Neural cell (in vitro differentiated cells): ENCODE data around the gene NPFF. TPM values are rescaled to one million over a fixed set of nuclear protein-coding genes. Genes with fewer than 3 reads are reported as not detected.

ENCODE experiments used
- H2AFZ ChIP-seq: fragments of 200-600, 300-800 bp; sonication (generic), shearing (Covaris generic); 2 replicates; pipeline ENCODE4 v1.6.0; 2014; ENCODE audit warnings: low read depth, mild to moderate bottlenecking, antibody characterized with exemption, low read length, moderate library complexity
- H3F3A ChIP-seq: fragments of 200-600 bp; shearing (Covaris generic); 2 replicates; pipeline ENCODE4 v1.6.1; 2016; ENCODE audit warnings: mild to moderate bottlenecking, moderate library complexity, mixed read lengths, antibody characterized with exemption, low read length; ENCODE audit not compliant: insufficient read depth, poor library complexity, severe bottlenecking
- H3K27ac ChIP-seq: fragments of 200-600, 300-800 bp; sonication (generic), shearing (Covaris generic); 2 replicates; pipeline ENCODE4 v1.5.1; 2014; ENCODE audit warnings: mild to moderate bottlenecking, low read length, moderate library complexity
- H3K27me3 ChIP-seq: fragments of 300-800, 200-600 bp; sonication (generic), shearing (Covaris generic); 2 replicates; pipeline ENCODE4 v1.6.0; 2014; ENCODE audit warnings: mild to moderate bottlenecking, low read depth, low read length, moderate library complexity; ENCODE audit not compliant: insufficient read depth
- H3K36me3 ChIP-seq: fragments of 300-800, 200-600 bp; sonication (generic), shearing (Covaris generic); 2 replicates; pipeline ENCODE4 v1.5.1; 2014; ENCODE audit warnings: mild to moderate bottlenecking, antibody characterized with exemption, low read length, moderate library complexity; ENCODE audit not compliant: insufficient read depth
- H3K4me2 ChIP-seq: fragments of 300-800, 200-600 bp; sonication (generic), shearing (Covaris generic); 2 replicates; pipeline ENCODE4 v1.6.0; 2014; ENCODE audit warnings: mild to moderate bottlenecking, low read length
- H3K4me3 ChIP-seq: fragments of 300-800, 200-600 bp; sonication (generic), shearing (Covaris generic); 2 replicates; pipeline ENCODE4 v1.5.1; 2014; ENCODE audit warnings: mild to moderate bottlenecking, low read length, moderate library complexity
- H3K79me2 ChIP-seq: fragments of 200-600 bp; shearing (Covaris generic); replicated peaks from 2 replicates; pipeline ENCODE4 v1.6.0; 2014; ENCODE audit warnings: mild to moderate bottlenecking, low read length, moderate library complexity; ENCODE audit not compliant: insufficient read depth
- H3K9ac ChIP-seq: fragments of 300-800, 200-600 bp; sonication (generic), shearing (Covaris generic); 2 replicates; pipeline ENCODE4 v1.6.1; 2016; ENCODE audit warnings: mild to moderate bottlenecking, low read length, mixed read lengths
- H3K9me2 ChIP-seq: fragments of 200-600 bp; shearing (Covaris generic); 2 replicates; pipeline ENCODE4 v1.6.1; 2016; ENCODE audit warnings: mild to moderate bottlenecking, low read length, mixed read lengths; ENCODE audit not compliant: insufficient read depth
- H3K9me3 ChIP-seq: fragments of 200-600, 300-800 bp; sonication (generic), shearing (Covaris generic); 2 replicates; pipeline ENCODE4 v1.6.1; 2016; ENCODE audit warnings: mild to moderate bottlenecking, mixed run types, low read length, moderate library complexity, mixed read lengths
- H4K20me1 ChIP-seq: fragments of 200-600 bp; shearing (Covaris generic); 2 replicates; pipeline ENCODE4 v1.6.1; 2016; ENCODE audit warnings: mild to moderate bottlenecking, mixed run types; ENCODE audit not compliant: insufficient read depth
- CTCF ChIP-seq: fragments of 450-650 bp; IDR thresholded peaks from 2 replicates; pipeline ENCODE4 v1.5.1; 2014; ENCODE audit warnings: antibody characterized with exemption, mild to moderate bottlenecking, moderate library complexity; ENCODE audit not compliant: poor library complexity, severe bottlenecking
- EP300 ChIP-seq: fragments of 450-650 bp; conservative IDR thresholded peaks from 2 replicates; pipeline ENCODE4 v1.6.1; 2014; ENCODE audit warnings: antibody characterized with exemption, mild to moderate bottlenecking, moderate library complexity; ENCODE audit not compliant: poor library complexity, severe bottlenecking
- EZH2 ChIP-seq: fragments of 200-600, 300-800 bp; shearing (Covaris generic), sonication (generic); IDR thresholded peaks from 2 replicates; pipeline ENCODE4 v1.6.1; 2014; ENCODE audit warnings: antibody characterized with exemption, low read length, borderline replicate concordance, mild to moderate bottlenecking; ENCODE audit not compliant: insufficient read depth, poor library complexity, severe bottlenecking
- MXI1 ChIP-seq: fragments of 450-650 bp; conservative IDR thresholded peaks from 2 replicates; pipeline ENCODE4 v1.6.1; 2014; ENCODE audit warnings: antibody characterized with exemption, mild to moderate bottlenecking; ENCODE audit not compliant: poor library complexity, severe bottlenecking
- POLR2AphosphoS5 ChIP-seq: IDR thresholded peaks from 2 replicates; pipeline ENCODE4 v1.6.1; 2012
- RAD21 ChIP-seq: fragments of 450-650 bp; conservative IDR thresholded peaks from 2 replicates; pipeline ENCODE4 v1.6.1; 2014; ENCODE audit warnings: antibody characterized with exemption, mild to moderate bottlenecking, moderate library complexity
- REST ChIP-seq: IDR thresholded peaks from 2 replicates; pipeline ENCODE4 v1.6.1; 2012; ENCODE audit warnings: borderline replicate concordance
- SMC3 ChIP-seq: fragments of 450-650 bp; conservative IDR thresholded peaks from 2 replicates; pipeline ENCODE4 v1.6.1; 2014; ENCODE audit warnings: antibody characterized with exemption, mild to moderate bottlenecking, moderate library complexity; ENCODE audit not compliant: poor library complexity
- TAF1 ChIP-seq: IDR thresholded peaks from 2 replicates; pipeline ENCODE4 v1.6.1; 2012; ENCODE audit warnings: low read depth
- polyA plus RNA-seq: library from polyadenylated mRNA; depleted of rRNA; stranded (reverse); fragments of >200 nt; gene quantifications from 2 replicates; pipeline ENCODE4 v1.2.3, GENCODE V29; 2014

NPFF gene
- polyA plus RNA-seq, 1 donor from 2014 or later, result not detected

- H3K4me2 ChIP-seq, result no peak overlapping the region
- H3K79me2 ChIP-seq, result peaks cover 33% of the 10 kb centered on the region
- H4K20me1 ChIP-seq, result peaks cover 35% of the 10 kb centered on the region
- no peaks in the 10 kb centered on the region for H3F3A ChIP-seq
- H3K9me2 ChIP-seq, result no peaks in the 10 kb centered on the region
- no peak overlapping the region for H2AFZ ChIP-seq
- peaks cover 19% of the 10 kb centered on the region for H3K36me3 ChIP-seq
- no peaks in the 10 kb centered on the region for H3K27me3 ChIP-seq
- TF ChIP-seq SMC3 (no peak), TAF1 (no peak), RAD21 (no peak), MXI1 (no peak), POLR2AphosphoS5 (no peak), EZH2 (no peak), REST (no peak), CTCF (no peak), EP300 (no peak)
- no peak overlapping the region for H3K9ac ChIP-seq
- no peak overlapping the region for H3K27ac ChIP-seq
- no peak overlapping the region for H3K4me3 ChIP-seq
- H3K9me3 ChIP-seq, result no peaks in the 10 kb centered on the region
Observed at GRCh38 chr12:53463802-53464560, 43.3 kb downstream of the NPFF start.

GRCh38 chr12:53462935-53463334, 44.3 kb downstream of the NPFF start:
- no peak overlapping the region for H3K9ac ChIP-seq

More at GRCh38 chr12:53462935-53463334, 44.3 kb downstream of the NPFF start:
- no peak overlapping the region for H2AFZ ChIP-seq
- peaks cover 19% of the 10 kb centered on the region for H3K36me3 ChIP-seq
- H3K9me3 ChIP-seq, result no peaks in the 10 kb centered on the region
- no peaks in the 10 kb centered on the region for H3K27me3 ChIP-seq
- no peak overlapping the region for H3K4me2 ChIP-seq
- no peak overlapping the region for H3K27ac ChIP-seq
- TF ChIP-seq CTCF (no peak), POLR2AphosphoS5 (no peak)
- no peaks in the 10 kb centered on the region for H3K9me2 ChIP-seq
- H3K4me3 ChIP-seq, result no peak overlapping the region
- H3K79me2 ChIP-seq, result peaks cover 29% of the 10 kb centered on the region
- H3F3A ChIP-seq, result no peaks in the 10 kb centered on the region
- H4K20me1 ChIP-seq, result peaks cover 39% of the 10 kb centered on the region
